GM21367 (cell line): ENCODE results near the gene WDFY2.
A peak's percentile ranks its signal among the peaks of the same experiment; 100 is the strongest.

Experiments
- ATAC-seq: cut with Tn5 transposase; IDR thresholded peaks from one replicate; pipeline ENCODE4 v1.9.1; 2021; ENCODE audit not compliant: unreplicated experiment

WDFY2 gene

DNA sequence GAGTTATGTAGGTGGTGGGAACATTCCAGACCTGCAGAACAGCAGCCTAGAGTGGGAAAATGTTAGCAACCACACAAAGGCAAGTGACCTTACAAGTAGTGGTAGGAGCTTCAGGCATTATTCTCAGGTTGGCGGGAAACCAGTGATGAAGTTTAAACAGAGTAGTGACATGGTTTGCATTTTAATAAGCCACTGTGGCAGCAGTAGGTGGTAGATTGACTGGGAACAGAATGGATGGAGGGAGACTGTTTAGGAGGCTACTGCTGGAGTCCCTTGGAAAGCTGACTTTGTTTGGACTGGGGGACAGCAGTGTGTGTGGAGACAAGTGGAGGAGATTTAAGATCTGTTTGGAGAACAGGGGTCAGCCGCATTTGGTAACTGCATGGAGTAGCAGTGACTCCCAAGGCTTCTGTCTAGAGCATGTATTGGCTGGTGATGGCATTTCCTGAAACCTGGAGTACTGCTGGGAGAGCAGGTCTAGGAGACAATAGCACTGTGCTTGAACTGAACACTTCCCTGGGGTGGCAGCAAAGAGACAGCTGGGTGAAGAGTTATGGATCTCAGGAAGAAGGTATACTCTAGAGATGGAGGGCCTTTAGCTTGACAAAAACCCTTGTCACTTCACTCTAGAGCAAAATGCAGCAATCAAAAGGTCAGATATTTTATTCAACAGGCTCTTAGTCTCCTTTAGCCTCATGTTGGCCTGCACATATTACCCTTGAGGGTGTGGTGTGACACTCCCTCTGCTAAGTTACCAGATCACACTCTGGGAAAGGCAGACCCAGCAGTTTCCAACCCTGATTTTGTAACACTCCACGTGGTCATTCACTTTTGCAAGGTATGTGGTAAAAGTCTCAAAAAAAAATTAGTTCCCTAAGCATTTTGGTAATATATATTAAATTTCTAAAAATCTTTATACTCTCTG, 149.4 kb downstream of the WDFY2 start:
- ATAC-seq, result no peak

GRCh38 chr13:51734786-51735185, 150.5 kb downstream of the WDFY2 start:
- no peak for ATAC-seq

DNA sequence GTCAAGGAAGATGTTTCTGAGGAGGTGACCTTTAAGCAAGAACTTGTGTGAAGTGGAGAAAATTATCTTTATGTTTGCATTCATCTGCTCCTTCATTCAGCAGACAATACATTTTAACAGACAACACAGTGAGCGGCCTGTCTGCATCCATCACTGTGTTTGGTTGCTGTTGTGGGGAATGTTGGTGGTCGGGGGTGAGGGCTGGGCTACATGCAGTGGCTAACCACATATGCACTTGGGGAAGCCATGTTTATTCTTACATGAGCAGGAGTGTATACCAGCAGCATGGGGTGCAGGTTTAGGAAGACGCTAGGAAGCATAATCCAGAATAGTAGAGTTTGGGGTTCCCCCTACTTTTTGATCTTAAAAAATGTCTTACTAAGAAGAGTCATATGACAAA, 153.3 kb downstream of the WDFY2 start:
- no peak for ATAC-seq

- no peak for ATAC-seq
These were observed 154.1 kb downstream of the WDFY2 start for GRCh38 chr13:51738226-51738905.

- no peak for ATAC-seq
These were observed 154.9 kb downstream of the WDFY2 start for GRCh38 chr13:51739027-51739764.

DNA sequence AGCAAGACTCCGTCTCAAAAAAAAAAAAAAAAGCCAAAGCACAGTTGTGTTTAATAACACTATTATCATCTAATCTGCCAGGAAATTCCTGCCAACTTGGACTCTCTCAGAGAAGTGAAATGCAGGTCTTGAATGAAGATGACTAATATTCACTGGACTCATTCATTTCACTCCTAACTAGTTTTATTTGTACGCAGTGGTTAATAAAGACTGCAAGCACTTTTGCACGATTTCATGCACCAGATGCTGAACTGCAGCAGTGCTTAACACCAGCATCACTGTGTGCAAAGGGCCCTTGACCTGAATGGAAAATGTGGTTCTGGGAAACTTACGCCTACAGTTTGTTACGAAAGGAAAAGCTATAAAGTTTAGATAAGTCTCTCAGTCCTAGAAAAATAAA, 156.4 kb downstream of the WDFY2 start:
- ATAC-seq, result no peak

- ATAC-seq, result no peak
These were observed 157.8 kb downstream of the WDFY2 start for GRCh38 chr13:51742031-51742430.

DNA sequence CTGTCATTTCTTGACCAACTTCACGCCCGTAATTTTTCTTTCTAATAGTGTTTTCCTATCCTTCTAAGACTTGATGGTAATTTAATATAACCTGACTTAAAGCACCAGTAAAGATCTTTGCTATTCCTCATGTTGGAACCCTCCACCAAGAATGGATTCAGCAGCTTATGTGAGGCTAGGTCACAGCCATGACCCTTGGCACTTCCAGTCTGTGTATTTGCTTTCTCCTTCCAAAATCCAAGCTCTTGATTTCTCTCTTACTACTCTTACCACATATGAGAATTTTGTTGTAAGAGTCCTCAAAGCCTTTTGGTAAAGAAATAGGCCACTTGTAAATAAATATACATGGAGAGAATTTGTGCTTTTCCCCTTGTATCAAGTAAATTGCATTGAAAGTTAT, 158.3 kb downstream of the WDFY2 start:
- no peak for ATAC-seq

- no peak for ATAC-seq
These were observed 161.0 kb downstream of the WDFY2 start for GRCh38 chr13:51745243-51745642.

DNA sequence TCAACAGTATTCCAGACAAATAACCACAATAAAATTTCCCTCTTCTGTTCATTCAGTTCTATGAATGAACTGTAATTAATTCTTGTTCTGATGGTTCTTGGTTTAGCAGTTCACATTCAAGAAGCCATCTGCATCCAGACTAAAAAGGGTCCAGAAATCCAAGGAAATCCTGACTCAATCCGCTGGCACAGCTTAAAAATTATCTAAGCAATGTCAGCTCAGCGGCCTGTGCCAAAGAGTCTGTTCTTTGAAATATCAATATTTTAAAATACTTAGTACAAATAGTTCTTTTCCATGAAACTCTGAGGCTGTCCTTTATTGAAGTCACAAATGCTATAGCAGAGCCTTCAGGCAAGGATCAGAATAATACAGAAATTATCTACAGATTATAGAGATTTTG, 162.5 kb downstream of the WDFY2 start:
- ATAC-seq, result no peak

DNA sequence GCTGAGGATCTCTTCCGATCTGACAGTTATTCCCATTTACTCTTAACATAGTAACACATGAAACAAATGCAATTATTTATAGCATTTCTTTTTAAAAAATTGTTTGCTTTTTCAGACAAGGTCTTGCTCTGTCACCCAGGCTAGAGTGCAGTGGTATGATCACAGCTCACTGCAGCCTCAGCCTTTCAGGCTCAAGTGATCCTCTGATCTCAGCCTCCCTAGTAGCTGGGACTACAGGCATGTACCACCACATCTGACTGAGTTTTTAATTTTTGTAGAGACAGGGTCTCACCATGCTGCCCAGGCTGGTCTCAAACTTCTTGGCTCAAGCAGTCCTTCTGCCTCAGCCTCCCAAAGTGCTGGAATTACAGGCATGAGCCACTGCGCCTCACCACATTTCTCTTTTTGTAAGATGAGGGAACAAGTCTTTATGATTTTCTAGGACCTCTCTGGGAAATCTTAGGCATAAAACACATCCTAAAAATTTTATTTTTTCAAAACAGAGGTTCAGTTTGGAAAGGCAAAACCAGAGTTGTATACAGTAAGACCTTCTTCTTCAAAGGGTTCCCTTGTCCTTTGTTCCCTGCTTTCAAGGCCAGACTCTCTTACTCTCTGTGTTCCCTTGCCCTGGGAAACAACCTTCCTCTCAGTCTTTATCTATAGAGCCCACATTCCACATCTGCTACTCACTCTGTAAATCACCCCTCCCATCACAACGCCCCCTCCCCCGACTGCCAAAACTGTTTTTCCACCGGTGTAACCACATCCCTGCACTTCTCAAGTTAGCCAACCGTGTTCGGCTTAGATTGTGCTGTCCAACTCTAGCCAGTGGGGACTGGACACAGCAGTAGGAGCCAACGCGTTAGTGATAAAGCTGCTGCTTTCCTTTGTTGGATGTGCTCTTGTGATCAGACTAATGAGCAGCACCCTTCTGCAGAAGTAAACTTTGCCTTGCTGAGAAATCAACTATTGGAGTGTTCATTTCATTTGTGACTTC, 163.5 kb downstream of the WDFY2 start:
- ATAC-seq, result no peak

DNA sequence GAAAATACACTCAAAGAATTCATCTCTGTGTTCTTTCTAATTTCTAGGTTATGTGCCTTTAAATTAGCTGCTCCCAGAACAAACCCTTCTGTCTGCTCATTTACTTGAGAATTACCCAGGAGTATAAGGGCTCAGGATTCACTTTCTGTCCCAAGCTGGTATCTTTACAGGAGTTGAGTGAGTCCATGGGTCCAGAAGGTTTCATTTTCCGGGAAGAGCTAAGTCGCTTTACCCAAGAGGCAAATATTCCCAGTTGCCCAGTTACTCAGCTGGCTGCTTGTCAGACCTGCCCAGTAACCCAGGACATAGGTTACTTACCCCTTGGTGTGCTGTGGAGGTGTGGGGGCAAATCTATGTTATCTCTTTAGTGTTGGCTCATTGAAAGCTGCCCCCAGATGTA, 172.4 kb downstream of the WDFY2 start:
- no peak for ATAC-seq

DNA sequence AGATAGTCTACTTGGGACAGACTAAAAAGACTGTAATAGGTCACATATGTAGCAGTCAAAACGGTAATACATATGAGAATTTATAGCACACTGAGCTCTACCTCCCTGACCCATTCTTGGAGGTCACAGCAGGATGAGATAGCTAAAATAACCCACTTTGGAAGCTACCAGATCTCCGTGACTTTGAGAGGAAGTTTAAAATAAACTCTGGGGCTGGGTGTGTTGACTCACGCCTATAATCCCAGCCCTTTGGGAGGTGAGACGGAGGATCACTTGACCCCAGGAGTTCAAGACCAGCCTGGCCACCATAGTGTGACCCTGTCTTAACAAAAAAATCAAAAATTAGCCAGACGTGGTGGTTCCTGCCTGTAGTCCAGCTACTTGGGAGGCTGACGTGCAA, 174.4 kb downstream of the WDFY2 start:
- ATAC-seq, result no peak

GRCh38 chr13:51759240-51759639, 175.0 kb downstream of the WDFY2 start:
- ATAC-seq, result no peak

- no peak for ATAC-seq
These were observed 176.3 kb downstream of the WDFY2 start for GRCh38 chr13:51760592-51760991.

DNA sequence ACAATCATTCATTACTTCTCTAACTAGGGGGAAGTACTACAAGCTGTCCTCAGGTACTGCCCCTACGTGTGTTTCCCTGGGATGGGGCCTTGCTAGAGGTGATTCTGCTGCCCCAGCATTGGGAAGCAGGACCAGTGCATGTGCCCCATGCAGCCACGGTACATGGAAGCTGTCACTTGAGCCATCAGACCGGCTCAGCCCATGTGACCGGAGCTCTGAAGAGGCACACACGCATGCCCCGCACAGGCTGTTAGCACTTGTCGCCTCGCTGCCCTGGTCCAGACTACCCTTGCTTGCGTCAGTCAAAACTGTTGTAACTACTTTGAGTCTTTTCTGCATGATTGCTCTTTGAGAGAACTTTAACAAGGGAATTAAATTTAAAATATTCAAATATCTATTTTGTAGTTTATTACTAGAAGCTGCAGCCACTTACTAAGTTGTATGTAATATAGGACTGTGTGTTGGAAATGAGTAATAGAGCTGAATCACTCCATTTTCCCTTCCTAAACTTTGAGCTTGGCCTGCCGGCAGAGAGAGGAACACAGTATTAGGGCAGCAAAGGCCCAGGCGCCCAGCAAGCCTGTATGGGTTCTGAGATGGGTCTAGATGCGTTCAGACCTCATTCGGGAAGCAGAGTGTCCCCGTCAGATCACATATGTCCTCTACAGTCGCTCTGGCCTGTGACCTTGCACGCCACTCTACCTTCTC, 177.5 kb downstream of the WDFY2 start:
- ATAC-seq, result no peak

DNA sequence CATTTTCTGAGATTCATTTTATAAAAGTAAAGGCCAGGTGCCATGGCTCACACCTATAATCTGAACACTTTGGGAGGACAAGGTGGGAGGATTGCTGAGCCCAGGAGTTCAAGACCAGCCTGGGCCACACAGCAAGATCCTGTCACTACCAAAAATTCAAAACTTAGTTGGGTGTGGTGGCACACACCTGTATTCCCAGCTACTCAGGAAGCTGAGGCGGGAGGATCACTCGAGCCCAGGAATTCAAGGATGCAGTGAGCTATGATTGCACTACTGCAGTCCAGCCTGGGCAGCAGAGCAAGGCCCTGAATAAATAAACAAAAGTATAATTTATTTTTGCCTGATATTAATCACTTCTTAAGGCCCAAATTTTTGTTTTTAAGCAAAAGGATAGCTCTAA, 179.2 kb downstream of the WDFY2 start:
- ATAC-seq, result no peak

- ATAC-seq, result peak; percentile 84
These were observed 180.2 kb downstream of the WDFY2 start for GRCh38 chr13:51764184-51765141.

- ATAC-seq, result no peak
These were observed 180.9 kb downstream of the WDFY2 start for GRCh38 chr13:51765142-51765515.
